Mammary epithelial cell (primary cell): ENCODE data around the gene OXTR.

ENCODE experiments used
- CTCF ChIP-seq, 2 donors: IDR thresholded peaks in 1 of 2; conservative IDR thresholded peaks in 1 of 2; 2 replicates each; pipeline ENCODE4 v1.5.1; 2011 to 2012; ENCODE audit warnings: inconsistent platforms in 2 of 2, low read length in 2 of 2, mild to moderate bottlenecking in 2 of 2, control low read depth in 1 of 2, low read depth in 1 of 2; ENCODE audit not compliant: insufficient read depth in 1 of 2; ENCODE audit errors: extremely low read depth in 1 of 2
- EZH2 ChIP-seq: IDR thresholded peaks from 2 replicates; pipeline ENCODE4 v1.6.1; 2012; ENCODE audit warnings: low read length, inconsistent platforms, borderline replicate concordance

- TF ChIP-seq CTCF (conservative IDR thresholded peaks at IDR 0.05 in 1 of 2, IDR thresholded peaks at IDR 0.05 in 1 of 2; ENCODE audit: extremely low read depth in 1 of 2, insufficient read depth in 1 of 2, low read depth in 1 of 2, low read length in 2 of 2): no peak
- no peak for TF ChIP-seq EZH2
Measured at GRCh38 chr3:8749316-8749715, 20.1 kb downstream of the OXTR start.
